HG02759 (cell line): ENCODE results near the gene MRPL45.

ENCODE experiments used
- ATAC-seq: cut with Tn5 transposase; IDR thresholded peaks from one replicate; pipeline ENCODE4 v1.9.1; 2021; ENCODE audit warnings: mild to moderate bottlenecking, moderate library complexity; ENCODE audit not compliant: unreplicated experiment

Gene MRPL45

GRCh38 chr17:38344420-38344745, 47.4 kb downstream of the MRPL45 start:
- no peak for ATAC-seq

GRCh38 chr17:38345743-38346142, 48.8 kb downstream of the MRPL45 start:
- no peak for ATAC-seq

- no peak for ATAC-seq
These were observed 52.2 kb downstream of the MRPL45 start for GRCh38 chr17:38349097-38349730.

GRCh38 chr17:38350035-38350434, 53.1 kb downstream of the MRPL45 start:
- ATAC-seq = no peak

GRCh38 chr17:38351412-38352222, 54.6 kb downstream of the MRPL45 start, which contains the start of gene SOCS7:
SOCS7 (plus strand) TSS chr17:38351844; CDS start chr17:38352053, 209 bp downstream.
- ATAC-seq = peak; percentile 92

- ATAC-seq = no peak
These were observed 55.5 kb downstream of the MRPL45 start for GRCh38 chr17:38352245-38353085.

GRCh38 chr17:38353086-38353604, 56.2 kb downstream of the MRPL45 start:
- no peak for ATAC-seq

GRCh38 chr17:38353668-38354067, 56.7 kb downstream of the MRPL45 start:
- ATAC-seq = no peak

- no peak for ATAC-seq
These were observed 57.5 kb downstream of the MRPL45 start for GRCh38 chr17:38354466-38354865.

- no peak for ATAC-seq
These were observed 58.3 kb downstream of the MRPL45 start for GRCh38 chr17:38355251-38355650.

GRCh38 chr17:38357486-38358123, 60.6 kb downstream of the MRPL45 start:
- ATAC-seq = no peak

GRCh38 chr17:38358586-38359513, 61.9 kb downstream of the MRPL45 start:
- ATAC-seq = no peak

GRCh38 chr17:38361694-38362465, 64.9 kb downstream of the MRPL45 start:
- ATAC-seq = no peak

GRCh38 chr17:38363016-38363415, 66.0 kb downstream of the MRPL45 start:
- ATAC-seq = no peak

GRCh38 chr17:38364741-38365140, 67.8 kb downstream of the MRPL45 start:
- ATAC-seq = no peak

GRCh38 chr17:38369124-38369886, 72.3 kb downstream of the MRPL45 start:
- no peak for ATAC-seq
